H1 (cell line): ENCODE results near the gene SCARB2.

ENCODE experiments used
- BCL11A ChIP-seq, 2 experiments: IDR thresholded peaks; one replicate each; pipeline ENCODE4 v1.6.1; 2011; ENCODE audit warnings: low read depth in 2 of 2, low read length in 2 of 2, mild to moderate bottlenecking in 2 of 2
- SP4 ChIP-seq: IDR thresholded peaks from 2 replicates; pipeline ENCODE4 v1.6.1; 2012; ENCODE audit warnings: low read length, inconsistent platforms
- TAF1 ChIP-seq: IDR thresholded peaks from 2 replicates; pipeline ENCODE4 v1.6.1; 2011; ENCODE audit warnings: mild to moderate bottlenecking, low read depth, low read length
- TCF12 ChIP-seq: IDR thresholded peaks from 2 replicates; pipeline ENCODE4 v1.6.1; 2011; ENCODE audit warnings: low read depth, mild to moderate bottlenecking, low read length

- no peak for TF ChIP-seq BCL11A (IDR thresholded peaks at IDR 0.05; ENCODE audit: low read depth in 2 of 2, low read length in 2 of 2)
- TF ChIP-seq TAF1 = no peak
- no peak for TF ChIP-seq TCF12
- TF ChIP-seq SP4 = no peak
Observed at GRCh38 chr4:76214177-76214675, 602 bp upstream of the SCARB2 start.
